Measurements from ENCODE around the gene POLR3E. TPM values are rescaled to one million over a fixed set of nuclear protein-coding genes. Genes with fewer than 3 reads are reported as not detected.
"Not testable (repeated sequence)": the region's sequence is repeated elsewhere in the genome, so short reads cannot be mapped to it uniquely, and the experiment has no call there.

POLR3E gene
- total RNA-seq, 1 experiment from 2014 or later, result 73.5 TPM

- DNase-seq (ENCODE audit: low spot score) (no peak), ATAC-seq (no peak)
- ChIA-PET CTCF (no interaction called here), POLR2A (no interaction called here)
- H3K4me1 Mint-ChIP-seq, result peaks cover 40% of the 10 kb centered on the region
- peak overlapping the region; percentile 14; the same call in 1 of the 2 replicates for H3K27ac Mint-ChIP-seq
- peaks cover 6% of the 10 kb centered on the region; the same call in 1 of the 2 replicates for H3K9me3 Mint-ChIP-seq
- H3K4me3 Mint-ChIP-seq, result no peak overlapping the region
- no peaks in the 10 kb centered on the region for H3K27me3 Mint-ChIP-seq (ENCODE audit: low read depth)
- peaks cover 42% of the 10 kb centered on the region for H3K36me3 Mint-ChIP-seq
- TF ChIP-seq ZNF232 (CRISPR knock-in tag; IDR thresholded peaks at IDR 0.05) (no peak), PRDM15 (CRISPR knock-in tag; IDR thresholded peaks at IDR 0.05) (no peak), ATF6 (CRISPR knock-in tag; IDR thresholded peaks at IDR 0.05) (no peak), FOXP4 (CRISPR knock-in tag; IDR thresholded peaks at IDR 0.05) (no peak)
Measured at GRCh38 chr16:22366371-22366770, 69.2 kb downstream of the POLR3E start.

- DNase-seq (ENCODE audit: low spot score) (no peak), ATAC-seq (no peak)
- CTCF ChIA-PET, result no interaction called here
- peaks cover 6% of the 10 kb centered on the region; the same call in 1 of the 2 replicates for H3K9me3 Mint-ChIP-seq
- H3K4me3 Mint-ChIP-seq, result no peak overlapping the region
- H3K27ac Mint-ChIP-seq, result 0 out of 2 replicates have a peak overlapping the region, but pooled peaks have one; percentile 14
- peaks cover 39% of the 10 kb centered on the region for H3K36me3 Mint-ChIP-seq
- POLR2A ChIA-PET, result no interaction called here
- H3K27me3 Mint-ChIP-seq (ENCODE audit: low read depth), result no peaks in the 10 kb centered on the region
- no peak for TF ChIP-seq FOXP4 (CRISPR knock-in tag; IDR thresholded peaks at IDR 0.05)
- no peak for TF ChIP-seq ZNF425 (CRISPR knock-in tag; conservative IDR thresholded peaks at IDR 0.05)
- TF ChIP-seq OVOL2 (CRISPR knock-in tag; IDR thresholded peaks at IDR 0.05; ENCODE audit: borderline replicate concordance), result no peak
- TF ChIP-seq RELA (CRISPR knock-in tag; IDR thresholded peaks at IDR 0.05; ENCODE audit: borderline replicate concordance), result no peak
- no peak for TF ChIP-seq CDX4 (CRISPR knock-in tag; IDR thresholded peaks at IDR 0.05; ENCODE audit: borderline replicate concordance)
- no peak for TF ChIP-seq FOXJ3 (CRISPR knock-in tag; IDR thresholded peaks at IDR 0.05; ENCODE audit: borderline replicate concordance)
- no peak for TF ChIP-seq HMGA2 (CRISPR knock-in tag; IDR thresholded peaks at IDR 0.05)
- no peak for TF ChIP-seq TEAD4 (CRISPR knock-in tag; IDR thresholded peaks at IDR 0.05)
- TF ChIP-seq NR2C2 (CRISPR knock-in tag; IDR thresholded peaks at IDR 0.05), result no peak
- TF ChIP-seq SMAD4 (CRISPR knock-in tag; IDR thresholded peaks at IDR 0.05), result no peak
- TF ChIP-seq ELF4 (CRISPR knock-in tag; IDR thresholded peaks at IDR 0.05; ENCODE audit: low read depth), result no peak
- TF ChIP-seq SOX15 (CRISPR knock-in tag; IDR thresholded peaks at IDR 0.05), result no peak
- no peak for TF ChIP-seq NFYB (CRISPR knock-in tag; conservative IDR thresholded peaks at IDR 0.05; ENCODE audit: low read depth)
- peaks cover 43% of the 10 kb centered on the region for H3K4me1 Mint-ChIP-seq
Measured at GRCh38 chr16:22366889-22367288, 69.7 kb downstream of the POLR3E start.

- CTCF ChIA-PET; ATAC-seq; H3K4me3 Mint-ChIP-seq; H3K27ac Mint-ChIP-seq; H3K9me3 Mint-ChIP-seq; H3K27me3 Mint-ChIP-seq (ENCODE audit: low read depth); DNase-seq (ENCODE audit: low spot score); POLR2A ChIA-PET: not testable (repeated sequence)
- H3K4me1 Mint-ChIP-seq, result peaks cover 57% of the 10 kb centered on the region
- H3K36me3 Mint-ChIP-seq, result peaks cover 33% of the 10 kb centered on the region
Measured at GRCh38 chr16:22368200-22368826, 71.1 kb downstream of the POLR3E start.

Data from WTC11 (cell line).